22Rv1 (cell line): ENCODE measurements around the gene IL10RB.

Source experiments
- H3K27ac ChIP-seq: fragments of 450-650 bp; 2 replicates; pipeline ENCODE4 v1.5.1; 2017
- CTCF ChIP-seq: fragments of 450-650 bp; IDR thresholded peaks from 2 replicates; pipeline ENCODE4 v1.5.1; 2017; ENCODE audit warnings: mild to moderate bottlenecking
- ZFX ChIP-seq: fragments of 450-650 bp; IDR thresholded peaks from 2 replicates; pipeline ENCODE4 v1.6.1; 2017; ENCODE audit warnings: antibody characterized with exemption, borderline replicate concordance

The IL10RB gene

GRCh38 chr21:33259995-33260394, 6.2 kb upstream of the IL10RB start:
- TF ChIP-seq ZFX: no peak
- no peak for TF ChIP-seq CTCF
- no peak overlapping the region for H3K27ac ChIP-seq

- H3K27ac ChIP-seq: no peak overlapping the region
- no peak for TF ChIP-seq ZFX
- TF ChIP-seq CTCF: no peak
Measured at GRCh38 chr21:33261635-33262034, 4.5 kb upstream of the IL10RB start.

DNA sequence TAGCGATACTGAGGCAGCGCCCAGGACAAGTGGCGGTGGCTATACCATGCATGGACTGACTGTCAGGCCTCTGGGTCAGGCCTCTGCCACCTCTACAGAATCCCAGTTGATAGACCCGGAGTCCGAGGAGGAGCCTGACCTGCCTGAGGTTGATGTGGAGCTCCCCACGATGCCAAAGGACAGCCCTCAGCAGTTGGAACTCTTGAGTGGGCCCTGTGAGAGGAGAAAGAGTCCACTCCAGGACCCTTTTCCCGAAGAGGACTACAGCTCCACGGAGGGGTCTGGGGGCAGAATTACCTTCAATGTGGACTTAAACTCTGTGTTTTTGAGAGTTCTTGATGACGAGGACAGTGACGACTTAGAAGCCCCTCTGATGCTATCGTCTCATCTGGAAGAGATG, 3.2 kb upstream of the IL10RB start:
- H3K27ac ChIP-seq: no peak overlapping the region
- TF ChIP-seq CTCF (no peak), ZFX (no peak)

GRCh38 chr21:33264561-33264960, 1.6 kb upstream of the IL10RB start:
- no peak overlapping the region for H3K27ac ChIP-seq
- no peak for TF ChIP-seq ZFX
- TF ChIP-seq CTCF: no peak

GRCh38 chr21:33265664-33266049, 510 bp upstream of the IL10RB start:
- TF ChIP-seq ZFX: no peak
- H3K27ac ChIP-seq: peak overlapping the region; percentile 29; the same call in 1 of the 2 replicates

DNA sequence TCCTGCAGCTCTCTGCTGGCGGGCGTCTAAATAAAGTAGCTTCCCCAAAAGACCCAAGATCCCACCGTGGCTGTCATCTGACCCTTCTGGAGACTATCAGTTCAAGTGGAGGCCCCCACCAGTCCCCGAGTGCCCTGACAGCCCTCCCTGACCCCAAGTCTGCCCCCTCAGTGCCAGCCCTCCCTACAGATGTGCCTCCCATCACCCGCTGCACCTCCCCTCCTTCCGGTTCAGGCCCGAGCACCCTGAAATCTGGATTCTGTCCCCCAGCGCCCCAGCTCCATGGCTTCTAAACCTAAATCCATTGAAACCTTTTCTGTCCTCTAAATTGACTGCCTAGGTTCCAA, 595 bp downstream of the IL10RB start:
- H3K27ac ChIP-seq: no peak overlapping the region

DNA sequence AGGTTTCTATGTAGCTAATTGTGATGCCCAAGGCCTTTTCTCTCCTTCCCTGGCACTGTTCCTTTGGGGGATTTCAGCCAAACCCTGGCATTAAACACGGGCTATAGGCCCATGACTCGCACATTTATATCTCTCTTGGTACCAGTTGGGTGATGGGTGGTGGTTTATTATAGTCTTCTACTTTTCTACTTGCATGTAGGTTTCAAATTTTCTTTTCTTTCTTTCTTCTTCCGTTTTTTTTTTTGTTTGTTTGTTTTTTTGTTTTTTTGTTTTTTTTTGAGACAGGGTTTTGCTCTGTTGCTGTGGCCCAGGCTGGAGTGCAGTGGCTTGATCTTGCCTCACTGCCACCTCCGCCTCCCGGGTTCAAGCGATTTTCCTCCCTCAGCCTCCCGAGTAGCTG, 1.1 kb downstream of the IL10RB start:
- no peak for TF ChIP-seq ZFX
- no peak overlapping the region for H3K27ac ChIP-seq

More for the DNA sequence above, 595 bp downstream of the IL10RB start:
- TF ChIP-seq ZFX (no peak), CTCF (no peak)

DNA sequence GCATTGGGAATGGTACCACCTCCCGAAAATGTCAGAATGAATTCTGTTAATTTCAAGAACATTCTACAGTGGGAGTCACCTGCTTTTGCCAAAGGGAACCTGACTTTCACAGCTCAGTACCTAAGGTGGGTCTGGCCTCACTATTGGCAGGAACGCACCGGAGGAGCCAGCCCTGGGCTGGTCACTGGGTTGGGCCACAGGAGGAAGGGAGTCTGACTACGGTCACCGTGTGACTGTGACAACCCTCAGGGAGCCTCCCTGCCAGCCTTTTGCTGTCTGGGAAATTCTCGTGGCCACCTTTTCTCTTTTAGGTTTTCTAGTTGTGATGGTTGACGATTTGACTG, 2.2 kb downstream of the IL10RB start:
- H3K27ac ChIP-seq: 0 out of 2 replicates have a peak overlapping the region, but pooled peaks have one; percentile 7
- TF ChIP-seq CTCF (no peak), ZFX (no peak)
